HG03432 (cell line): Measurements from ENCODE around the gene EDDM13.
"Not testable (repeated sequence)": the region's sequence is repeated elsewhere in the genome, so short reads cannot be mapped to it uniquely, and the experiment has no call there.

ENCODE experiments used
- ATAC-seq: cut with Tn5 transposase; IDR thresholded peaks from one replicate; pipeline ENCODE4 v1.9.1; 2021; ENCODE audit warnings: mild to moderate bottlenecking, moderate library complexity; ENCODE audit not compliant: unreplicated experiment

Gene EDDM13

DNA sequence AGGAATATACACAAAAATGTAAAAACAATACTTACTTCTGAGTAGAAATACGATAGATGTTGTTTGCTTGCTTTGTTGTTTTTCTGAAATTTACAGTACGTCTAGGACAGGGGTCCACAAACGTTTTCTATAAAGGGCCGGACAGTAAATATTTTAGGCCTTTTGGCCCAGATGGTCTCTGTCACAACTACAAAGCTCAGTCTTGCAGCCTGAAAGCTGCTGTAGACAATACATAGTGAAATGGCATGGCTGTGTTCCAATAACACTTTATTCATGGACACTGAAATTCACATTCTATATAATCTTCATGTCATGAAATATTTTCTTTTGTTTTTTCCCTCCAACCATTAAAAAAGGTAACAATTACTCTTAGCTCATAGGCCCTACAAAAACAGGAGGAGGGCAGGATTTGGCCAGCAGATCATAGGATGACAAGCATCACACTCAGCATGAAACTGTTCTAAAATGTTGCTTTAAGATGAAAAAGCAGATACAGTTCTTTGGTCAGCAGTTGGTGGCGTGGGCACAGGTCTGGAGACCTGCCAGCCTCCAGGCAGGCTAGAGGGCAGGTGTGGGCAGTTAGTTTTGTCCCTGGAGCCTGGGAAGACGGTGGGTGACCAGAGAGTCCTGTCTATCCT, at the start of gene EDDM13:
TSS of gene EDDM13 (plus strand) at position 588 of the 638 bp plus-strand sequence. CDS start 87 bp downstream, outside the sequence.
- ATAC-seq, result no peak

GRCh38 chr19:56222901-56223300, 49.6 kb upstream of the EDDM13 start:
- no peak for ATAC-seq

DNA sequence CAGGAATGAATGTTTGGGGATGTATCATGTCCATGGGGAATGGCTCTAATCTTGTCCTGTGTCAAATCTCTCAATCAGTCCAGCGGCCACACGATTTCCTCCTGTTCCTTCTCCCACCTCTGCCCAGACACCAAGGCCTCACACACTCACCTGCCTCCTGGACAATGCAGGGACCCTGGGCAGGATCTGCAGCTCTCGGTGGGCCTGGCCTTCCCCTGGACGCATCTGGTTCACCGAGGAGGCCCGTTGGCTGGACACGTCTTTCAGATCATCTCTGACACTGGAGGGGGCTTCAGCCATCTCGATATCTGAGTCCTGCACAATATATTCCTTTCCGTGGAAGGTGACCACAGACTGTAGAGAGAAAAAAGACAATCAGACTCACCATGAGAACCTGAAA, 49.1 kb upstream of the EDDM13 start:
- no peak for ATAC-seq

- no peak for ATAC-seq
These were observed 27.3 kb upstream of the EDDM13 start for GRCh38 chr19:56245121-56245740.

- not testable (repeated sequence) for ATAC-seq
These were observed 26.8 kb upstream of the EDDM13 start for GRCh38 chr19:56245764-56246163.

- ATAC-seq, result not testable (repeated sequence)
These were observed 23.7 kb upstream of the EDDM13 start for GRCh38 chr19:56248736-56249338.

DNA sequence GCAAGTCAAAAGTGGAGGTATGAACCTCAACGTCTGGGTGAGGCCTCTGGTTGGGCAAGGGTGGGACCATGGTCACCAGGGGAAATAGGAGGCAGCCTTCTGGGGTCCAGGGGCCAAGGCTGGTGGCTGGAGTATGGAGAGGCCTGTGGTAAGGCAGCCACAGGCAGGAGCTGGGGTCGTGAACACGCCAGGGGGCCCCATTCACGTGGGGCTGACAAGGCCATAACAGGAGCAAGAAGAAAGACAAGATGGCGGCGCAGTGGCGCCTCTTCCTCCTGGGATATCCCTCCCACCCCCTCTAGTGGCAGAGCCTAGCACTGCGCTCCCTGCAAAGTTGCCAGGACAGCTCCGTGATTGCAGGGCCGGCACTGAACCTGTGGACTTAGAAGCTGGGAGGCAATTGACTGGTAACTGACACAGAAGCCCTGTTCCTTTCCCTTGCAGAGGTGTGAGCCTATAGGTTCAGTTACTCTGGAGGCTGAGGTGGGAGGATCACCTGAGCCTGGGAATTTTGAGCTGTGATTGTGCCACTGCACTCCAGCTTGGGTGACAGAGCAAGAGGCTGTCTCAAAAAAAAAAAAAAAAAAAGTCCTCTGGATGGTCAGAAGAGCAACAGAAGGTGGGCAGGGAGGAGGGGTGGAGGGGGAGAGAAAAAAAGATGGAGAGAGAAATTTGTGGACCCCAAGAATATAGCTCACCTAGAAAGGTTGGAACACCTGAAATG, 19.7 kb upstream of the EDDM13 start:
- ATAC-seq, result no peak

DNA sequence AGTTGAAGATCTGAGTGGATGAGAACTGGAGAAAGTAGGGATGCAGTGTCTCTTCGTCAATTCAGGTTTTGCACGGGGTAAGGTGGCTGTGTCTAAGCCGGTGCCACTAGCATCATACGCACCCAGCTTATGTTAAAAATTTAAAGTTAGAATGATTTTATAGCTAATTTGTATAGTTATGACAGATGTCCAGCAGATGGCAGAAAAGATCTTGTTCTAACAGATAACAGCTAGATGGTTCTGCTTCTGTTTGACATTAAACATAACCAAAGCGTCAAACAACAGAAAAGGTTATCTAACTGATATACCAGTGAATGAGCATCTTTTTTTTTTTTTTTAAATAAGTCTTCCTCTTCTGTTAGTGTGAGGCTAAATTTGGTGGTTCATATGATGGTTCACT, 18.8 kb upstream of the EDDM13 start:
- ATAC-seq, result no peak

GRCh38 chr19:56258272-56258671, 14.3 kb upstream of the EDDM13 start:
- ATAC-seq, result no peak

- no peak for ATAC-seq
These were observed 11.4 kb upstream of the EDDM13 start for GRCh38 chr19:56261145-56261544.

DNA sequence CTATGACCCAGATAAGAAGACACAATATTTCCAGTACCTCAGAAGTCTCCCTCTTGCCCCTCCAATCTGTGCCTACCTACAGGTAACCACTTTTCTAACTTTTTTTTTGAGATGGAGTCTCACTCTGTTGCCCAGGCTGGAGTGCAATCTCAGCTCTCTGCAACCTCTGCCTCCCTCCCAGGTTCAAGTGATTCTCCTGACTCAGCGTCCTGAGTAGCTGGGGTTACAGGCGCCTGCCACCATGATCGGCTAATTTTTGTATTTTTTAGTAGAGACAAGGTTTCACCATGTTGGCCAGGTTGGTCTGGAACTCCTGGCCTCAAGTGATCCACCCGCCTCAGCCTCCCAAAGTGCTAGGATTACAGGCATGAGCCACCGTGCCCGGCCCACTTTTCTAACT, 10.6 kb upstream of the EDDM13 start:
- not testable (repeated sequence) for ATAC-seq

DNA sequence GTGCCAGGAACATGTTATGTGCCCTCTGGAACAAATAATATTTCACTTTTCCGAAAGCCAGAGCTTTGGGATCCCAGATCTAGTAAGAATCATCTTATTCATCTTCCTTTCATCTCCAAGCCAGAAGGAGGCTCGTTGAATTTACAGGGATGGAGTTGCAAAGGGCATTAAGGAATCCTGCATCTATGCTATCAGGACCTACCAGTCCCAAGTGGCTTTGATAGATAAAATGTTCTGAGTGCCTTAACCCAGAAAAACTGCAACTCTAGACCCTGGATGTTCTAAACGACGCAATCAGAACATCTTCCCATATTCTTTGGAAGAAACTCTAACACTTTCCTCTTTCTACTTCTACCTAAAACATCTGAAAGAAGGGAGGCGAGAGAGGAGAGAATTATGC, 9.2 kb upstream of the EDDM13 start:
- ATAC-seq, result no peak

DNA sequence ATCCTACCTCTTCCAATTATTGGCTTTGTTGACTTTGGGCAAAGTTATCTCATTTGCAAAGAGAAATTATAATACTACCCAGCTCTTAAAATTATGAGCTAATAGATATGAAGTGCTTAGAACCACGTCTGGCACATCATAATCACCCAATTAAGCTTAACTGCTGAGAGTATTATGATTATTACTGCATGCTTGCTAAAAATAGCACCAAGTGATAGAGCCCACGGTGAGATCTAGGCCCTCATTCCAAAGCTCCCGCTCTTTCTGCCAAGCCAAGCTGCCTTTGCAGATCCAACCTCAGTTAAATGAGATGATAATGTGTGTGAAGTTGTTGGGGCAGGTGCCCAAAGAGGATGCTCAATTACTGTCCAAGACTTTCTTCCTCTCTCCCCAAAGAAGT, 6.5 kb upstream of the EDDM13 start:
- ATAC-seq, result no peak

- ATAC-seq, result no peak
These were observed 3.2 kb upstream of the EDDM13 start for GRCh38 chr19:56269348-56269747.

- no peak for ATAC-seq
These were observed 1.9 kb upstream of the EDDM13 start for GRCh38 chr19:56270676-56271075.

- no peak for ATAC-seq
These were observed 1.4 kb upstream of the EDDM13 start for GRCh38 chr19:56271151-56271550.

DNA sequence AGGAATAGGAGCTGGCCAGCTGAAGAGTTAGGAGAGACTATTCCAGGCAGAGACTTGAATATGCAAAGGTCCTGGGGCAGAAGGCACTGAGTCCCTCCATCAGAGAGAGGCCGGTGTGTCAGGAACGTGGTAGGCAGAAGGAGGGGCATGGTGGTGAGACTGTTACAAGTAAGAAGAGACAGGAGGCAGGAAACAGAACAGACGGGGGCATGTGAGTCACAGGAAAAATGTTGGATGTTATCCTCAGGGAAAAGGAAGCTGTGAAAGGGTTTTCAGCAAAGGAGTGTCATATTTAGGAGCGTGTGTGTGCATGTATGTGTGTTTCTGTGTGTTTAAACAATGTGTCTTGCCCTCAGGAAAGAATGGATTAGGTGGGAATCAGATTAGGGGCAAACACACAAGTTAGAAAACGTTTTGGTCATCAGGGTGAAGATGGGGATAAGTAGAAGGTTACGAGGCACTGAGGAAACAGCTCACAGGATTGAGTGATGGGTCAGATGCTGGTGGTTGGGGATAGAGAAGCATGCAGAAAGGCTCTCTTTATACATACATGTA, 1.1 kb downstream of the EDDM13 start:
- ATAC-seq, result no peak

GRCh38 chr19:56282809-56283208, 10.3 kb downstream of the EDDM13 start:
- no peak for ATAC-seq

- no peak for ATAC-seq
These were observed 12.2 kb downstream of the EDDM13 start for GRCh38 chr19:56284746-56285145.

GRCh38 chr19:56290104-56290503, 17.6 kb downstream of the EDDM13 start:
- no peak for ATAC-seq

- no peak for ATAC-seq
These were observed 19.3 kb downstream of the EDDM13 start for GRCh38 chr19:56291867-56292266.
